ENCODE results near the gene GPC5.

Gene GPC5

GRCh38 chr13:92829930-92830329 is 1431.5 kb downstream of the GPC5 start:
- no peak for DNase-seq (ENCODE audit: extremely low spot score)
- POLR2A ChIA-PET: no interaction called here
- no peak for TF ChIP-seq CTCF (IDR thresholded peaks at IDR 0.05; ENCODE audit: control extremely low read depth, extremely low read depth, low read depth, missing control alignments)
- CTCF ChIA-PET: no interaction called here

- POLR2A ChIA-PET: no interaction called here
- DNase-seq (ENCODE audit: extremely low spot score): no peak
- CTCF ChIA-PET: interaction anchor here (1.4 kb wide), 1 partner anchor 12 kb away, joined by 3 read pairs; no protein-coding TSS in a partner anchor
- TF ChIP-seq CTCF (IDR thresholded peaks at IDR 0.05; ENCODE audit: control extremely low read depth, extremely low read depth, low read depth, missing control alignments): no peak
Observed at GRCh38 chr13:92830821-92831220, 1432.4 kb downstream of the GPC5 start.

GRCh38 chr13:92833071-92833470 is 1434.7 kb downstream of the GPC5 start:
- DNase-seq (ENCODE audit: extremely low spot score): no peak
- no peak for TF ChIP-seq CTCF (IDR thresholded peaks at IDR 0.05; ENCODE audit: control extremely low read depth, extremely low read depth, low read depth, missing control alignments)
- CTCF ChIA-PET: no interaction called here
- POLR2A ChIA-PET: no interaction called here

- TF ChIP-seq CTCF (IDR thresholded peaks at IDR 0.05; ENCODE audit: control extremely low read depth, extremely low read depth, low read depth, missing control alignments): no peak
- no peak for DNase-seq (ENCODE audit: extremely low spot score)
- ChIA-PET CTCF (no interaction called here), POLR2A (no interaction called here)
Observed at GRCh38 chr13:92836171-92836570, 1437.8 kb downstream of the GPC5 start.

GRCh38 chr13:92838786-92839185 is 1440.4 kb downstream of the GPC5 start:
- no peak for DNase-seq (ENCODE audit: extremely low spot score)
- ChIA-PET POLR2A (no interaction called here), CTCF (no interaction called here)
- TF ChIP-seq CTCF (IDR thresholded peaks at IDR 0.05; ENCODE audit: control extremely low read depth, extremely low read depth, low read depth, missing control alignments): no peak

- no peak for TF ChIP-seq CTCF (IDR thresholded peaks at IDR 0.05; ENCODE audit: control extremely low read depth, extremely low read depth, low read depth, missing control alignments)
- DNase-seq (ENCODE audit: extremely low spot score): no peak
- ChIA-PET CTCF (no interaction called here), POLR2A (no interaction called here)
Observed at GRCh38 chr13:92842145-92842544, 1443.7 kb downstream of the GPC5 start.

GRCh38 chr13:92843549-92843948 is 1445.1 kb downstream of the GPC5 start:
- POLR2A ChIA-PET: no interaction called here
- CTCF ChIA-PET: interaction anchor here (1.0 kb wide), 1 partner anchor 10 kb away, joined by 3 read pairs; no protein-coding TSS in a partner anchor
- DNase-seq (ENCODE audit: extremely low spot score): no peak
- TF ChIP-seq CTCF (IDR thresholded peaks at IDR 0.05; ENCODE audit: control extremely low read depth, extremely low read depth, low read depth, missing control alignments): no peak

Data from GM10248 (cell line).